Measurements from ENCODE around the gene ANKS4B.

The ANKS4B gene

GRCh38 chr16:21189311-21189710 lies 44.2 kb upstream of the ANKS4B start:
- no peak overlapping the region for H3K27ac ChIP-seq (ENCODE audit: extremely low read depth, low read depth, low read length)
- peak; percentile 3 for TF ChIP-seq ZBTB26 (tag by site-specific recombination; optimal IDR thresholded peaks at IDR 0.05)
- no peak for TF ChIP-seq ZNF571 (tag by site-specific recombination; IDR thresholded peaks at IDR 0.05)
- POLR2A ChIA-PET: interaction anchor here (1.3 kb wide), 1 partner anchor 111 kb away, joined by 9 read pairs; no protein-coding TSS in a partner anchor

GRCh38 chr16:21190013-21190412 lies 43.5 kb upstream of the ANKS4B start:
- TF ChIP-seq ZNF580 (tag by site-specific recombination; IDR thresholded peaks at IDR 0.05) (0 out of 2 replicates have a peak, but pooled peaks have one; percentile 48), ZNF202 (tag by site-specific recombination; IDR thresholded peaks at IDR 0.05; ENCODE audit: borderline replicate concordance) (no peak), KLF7 (tag by site-specific recombination; IDR thresholded peaks at IDR 0.05; ENCODE audit: borderline replicate concordance) (no peak), ZNF280D (tag by site-specific recombination; IDR thresholded peaks at IDR 0.05) (peak; percentile 90), SETDB1 (IDR thresholded peaks at IDR 0.05; ENCODE audit: insufficient read length, low read length) (peak; percentile 61), ZNF157 (tag by site-specific recombination; IDR thresholded peaks at IDR 0.05) (no peak)
- POLR2A ChIA-PET: no interaction called here
- CTCF ChIA-PET: interaction anchor here (0.8 to 3.7 kb wide), 5 partner anchors 68 to 111 kb away, joined by 3 to 44 read pairs (median 4); partner anchors contain the start of gene CRYM
- Histone ChIP-seq H3K4me1 (ENCODE audit: control insufficient read depth, insufficient read depth, low read length) (no peaks in the 10 kb centered on the region), H3K4me3 (ENCODE audit: low read depth, low read length) (no peak overlapping the region), H3K36me3 (ENCODE audit: control insufficient read depth in 2 of 2, insufficient read depth in 1 of 2, low read length in 2 of 2) (no peaks in the 10 kb centered on the region), H3K27ac (ENCODE audit: extremely low read depth, low read depth, low read length) (no peak overlapping the region), H3K9me3 (ENCODE audit: control insufficient read depth, insufficient read depth, low read depth, low read length) (no peaks in the 10 kb centered on the region; the same call in 1 of the 2 replicates)

More at GRCh38 chr16:21189311-21189710, 44.2 kb upstream of the ANKS4B start:
- Histone ChIP-seq H3K36me3 (ENCODE audit: control insufficient read depth in 2 of 2, insufficient read depth in 1 of 2, low read length in 2 of 2) (no peaks in the 10 kb centered on the region), H3K4me3 (ENCODE audit: low read depth, low read length) (no peak overlapping the region), H3K4me1 (ENCODE audit: control insufficient read depth, insufficient read depth, low read length) (no peaks in the 10 kb centered on the region), H3K9me3 (ENCODE audit: control insufficient read depth, insufficient read depth, low read depth, low read length) (no peaks in the 10 kb centered on the region; the same call in 1 of the 2 replicates)
- CTCF ChIA-PET: interaction anchor here (0.6 to 3.7 kb wide), 22 partner anchors 12 to 1188 kb away, joined by 3 to 44 read pairs (median 5); partner anchors contain the start of genes CRYM and LDAF1

GRCh38 chr16:21190599-21190998 lies 42.9 kb upstream of the ANKS4B start:
- ChIA-PET POLR2A (no interaction called here), CTCF (interaction anchor here (3.6 to 3.7 kb wide), 2 partner anchors 88 to 110 kb away, joined by 41 to 44 read pairs; partner anchors contain the start of gene CRYM)
- H3K36me3 ChIP-seq (ENCODE audit: control insufficient read depth in 2 of 2, insufficient read depth in 1 of 2, low read length in 2 of 2): no peaks in the 10 kb centered on the region
- H3K4me1 ChIP-seq (ENCODE audit: control insufficient read depth, insufficient read depth, low read length): no peaks in the 10 kb centered on the region
- no peaks in the 10 kb centered on the region; the same call in 1 of the 2 replicates for H3K9me3 ChIP-seq (ENCODE audit: control insufficient read depth, insufficient read depth, low read depth, low read length)
- TF ChIP-seq KLF1 (tag by site-specific recombination; IDR thresholded peaks at IDR 0.05): no peak
- no peak for TF ChIP-seq ZNF513 (tag by site-specific recombination; IDR thresholded peaks at IDR 0.05)
- TF ChIP-seq REST (tag by site-specific recombination; IDR thresholded peaks at IDR 0.05): no peak
- no peak for TF ChIP-seq ZNF391 (tag by site-specific recombination; IDR thresholded peaks at IDR 0.05; ENCODE audit: borderline replicate concordance, low read depth)
- no peak for TF ChIP-seq MEIS1 (CRISPR knock-in tag; IDR thresholded peaks at IDR 0.05; ENCODE audit: borderline replicate concordance)
- H3K4me3 ChIP-seq (ENCODE audit: low read depth, low read length): no peak overlapping the region
- H3K27ac ChIP-seq (ENCODE audit: extremely low read depth, low read depth, low read length): no peak overlapping the region

Data from HEK293 (cell line).